ENCODE results near the gene XNDC1N. TPM values are rescaled to one million over a fixed set of nuclear protein-coding genes. Genes with fewer than 3 reads are reported as not detected.
A peak's percentile ranks its signal among the peaks of the same experiment; 100 is the strongest.

XNDC1N gene
- total RNA-seq = 10 to 100 TPM in 1 of 4 donors, 1 to 10 TPM in 2, under 1 TPM in 1; 0.75 to 15.9 (median 2.2) TPM

GRCh38 chr11:71927820-71928736 lies at the start of gene XNDC1N:
XNDC1N (minus strand) TSS chr11:71928594; CDS start chr11:71923353, 5,241 bp downstream.
- H3K4me3 ChIP-seq = peak within 1 kb of the TSS; percentile 82 to 98 (median 90)
- H3K27ac ChIP-seq = peak within 1 kb of the TSS; percentile 84 to 93 (median 90)
- TF ChIP-seq POLR2A (IDR thresholded peaks at IDR 0.05) (no peak), CTCF (IDR thresholded peaks at IDR 0.05 in 4 of 5, conservative IDR thresholded peaks at IDR 0.05 in 1 of 5) (no peak)
- peaks cover 42% of the 10 kb centered on the region in 2 donors for H3K4me1 ChIP-seq
- DNase-seq (peak; percentile 41 to 69), ATAC-seq (peak; percentile 96 to 97)
- no peaks in the 10 kb centered on the region for H3K9me3 ChIP-seq
- intact Hi-C loops (cut with DNase I; ENCODE audit: low total_unique reads) (loop anchor here (1.0 to 2.0 kb wide), 4 partner anchors 152 to 295 kb away; partner anchors contain the start of genes ANAPC15, LAMTOR1, LRRC51 and NUMA1), in situ Hi-C loops (cut with MboI; ENCODE audit: low sequenced_read_pairs in 4 of 4) (no loop called here)
- H3K36me3 ChIP-seq = no peaks in the 10 kb centered on the region
- no peaks in the 10 kb centered on the region for H3K27me3 ChIP-seq

GRCh38 chr11:71977743-71978418 lies 49.5 kb upstream of the XNDC1N start:
- in situ Hi-C loops (cut with MboI; ENCODE audit: low sequenced_read_pairs in 4 of 4) = loop anchor here in 2 of 4 donors (25.0 kb wide), 2 partner anchors 434 to 459 kb away; partner anchors contain the start of gene CLPB (in 1 of the 2)
- H3K4me3 ChIP-seq = no peak overlapping the region
- TF ChIP-seq POLR2A (IDR thresholded peaks at IDR 0.05) (no peak), CTCF (IDR thresholded peaks at IDR 0.05 in 4 of 5, conservative IDR thresholded peaks at IDR 0.05 in 1 of 5) (peak; percentile 39 to 75 (median 69))
- ATAC-seq = peak; percentile 54 to 79
- no peaks in the 10 kb centered on the region for H3K27me3 ChIP-seq
- H3K9me3 ChIP-seq = no peaks in the 10 kb centered on the region
- no peaks in the 10 kb centered on the region for H3K36me3 ChIP-seq
- H3K4me1 ChIP-seq = peaks cover 3 to 8% of the 10 kb centered on the region in 2 donors
- H3K27ac ChIP-seq = no peak overlapping the region
- DNase-seq = peak in 1 of 2 donors; percentile 45
- intact Hi-C loops (cut with DNase I; ENCODE audit: low total_unique reads) = loop anchor here (1.0 to 10.0 kb wide), 3 partner anchors 113 to 437 kb away; no protein-coding TSS in a partner anchor

- no peak for TF ChIP-seq CTCF (IDR thresholded peaks at IDR 0.05 in 4 of 5, conservative IDR thresholded peaks at IDR 0.05 in 1 of 5)
- TF ChIP-seq POLR2A (IDR thresholded peaks at IDR 0.05) = no peak
- no peaks in the 10 kb centered on the region for H3K27me3 ChIP-seq
- no peaks in the 10 kb centered on the region for H3K9me3 ChIP-seq
- DNase-seq (no peak), ATAC-seq (no peak)
- H3K4me3 ChIP-seq = no peak overlapping the region
- in situ Hi-C loops (cut with MboI; ENCODE audit: low sequenced_read_pairs in 4 of 4) (loop anchor here in 2 of 4 donors (25.0 kb wide), 2 partner anchors 435 to 460 kb away; partner anchors contain the start of gene CLPB (in 1 of the 2)), intact Hi-C loops (cut with DNase I; ENCODE audit: low total_unique reads) (loop anchor here (1.0 to 10.0 kb wide), 2 partner anchors 114 to 438 kb away; no protein-coding TSS in a partner anchor)
- no peak overlapping the region for H3K27ac ChIP-seq
- H3K4me1 ChIP-seq = peaks cover 3 to 8% of the 10 kb centered on the region in 2 donors
- H3K36me3 ChIP-seq = no peaks in the 10 kb centered on the region
Measured at GRCh38 chr11:71977090-71977489, 48.7 kb upstream of the XNDC1N start.

- no peak for ATAC-seq
- peaks cover 3 to 8% of the 10 kb centered on the region in 2 donors for H3K4me1 ChIP-seq
- no peak overlapping the region for H3K4me3 ChIP-seq
- in situ Hi-C loops (cut with MboI; ENCODE audit: low sequenced_read_pairs in 4 of 4) (loop anchor here in 2 of 4 donors (25.0 kb wide), 2 partner anchors 436 to 461 kb away; partner anchors contain the start of gene CLPB (in 1 of the 2)), intact Hi-C loops (cut with DNase I; ENCODE audit: low total_unique reads) (loop anchor here (10.0 kb wide), 1 partner anchor 438 kb away; no protein-coding TSS in a partner anchor)
- H3K36me3 ChIP-seq = no peaks in the 10 kb centered on the region
- H3K27me3 ChIP-seq = no peaks in the 10 kb centered on the region
- TF ChIP-seq POLR2A (IDR thresholded peaks at IDR 0.05) (no peak), CTCF (IDR thresholded peaks at IDR 0.05 in 4 of 5, conservative IDR thresholded peaks at IDR 0.05 in 1 of 5) (no peak)
- H3K27ac ChIP-seq = no peak overlapping the region
- no peak for DNase-seq
- no peaks in the 10 kb centered on the region for H3K9me3 ChIP-seq
Measured at GRCh38 chr11:71976551-71976950, 48.2 kb upstream of the XNDC1N start.

Measured in gastrocnemius medialis (tissue), 4 donors.